Esophagus squamous epithelium (tissue), 5 donors: Measurements from ENCODE around the gene XCL2. TPM values are rescaled to one million over a fixed set of nuclear protein-coding genes. Genes with fewer than 3 reads are reported as not detected.
"Not testable (repeated sequence)": the region's sequence is repeated elsewhere in the genome, so short reads cannot be mapped to it uniquely, and the experiment has no call there.

ENCODE experiments used
- DNase-seq: peaks from one replicate; lab custom pipeline; 2025; lab: John Stamatoyannopoulos, UW
- H3K27ac ChIP-seq, 4 donors: fragments of 200-600 bp; sonication (generic); one replicate each; pipeline ENCODE4 v1.5.1; 2016 to 2019; ENCODE audit warnings: mild to moderate bottlenecking in 1 of 4
- H3K27me3 ChIP-seq, 4 donors: fragments of 200-600 bp; sonication (generic); 1 replicate in 3 of 4; 2 replicates in 1 of 4; pipeline versions ENCODE4 v1.5.1 to v1.6.0; 2017 to 2021; ENCODE audit warnings: antibody characterized with exemption in 1 of 4
- H3K36me3 ChIP-seq, 3 donors: fragments of 200-600 bp; sonication (generic); one replicate each; pipeline ENCODE4 v1.5.1; 2016 to 2019
- H3K4me1 ChIP-seq, 3 donors: fragments of 200-600 bp; sonication (generic); one replicate each; pipeline ENCODE4 v1.5.1; 2017 to 2019
- H3K4me3 ChIP-seq, 4 donors: fragments of 200-600 bp; sonication (generic); 1 replicate in 3 of 4; 2 replicates in 1 of 4; pipeline ENCODE4 v1.5.1; 2016 to 2019; ENCODE audit warnings: mild to moderate bottlenecking in 2 of 4, moderate library complexity in 1 of 4
- H3K9me3 ChIP-seq, 3 donors: fragments of 200-600 bp; sonication (generic); one replicate each; pipeline ENCODE4 v1.5.1; 2016 to 2019
- CTCF ChIP-seq, 6 experiments: fragments of 450-650 bp in 4 of 6; fragments of 200-600 bp in 2 of 6; sonication (generic) in 2 of 6; IDR thresholded peaks; one replicate each; pipeline ENCODE4 v1.5.1; 2016 to 2019; ENCODE audit warnings: antibody characterized with exemption in 6 of 6, mild to moderate bottlenecking in 4 of 6, moderate library complexity in 4 of 6
- POLR2A ChIP-seq, 4 donors: fragments of 450-650 bp; IDR thresholded peaks; one replicate each; pipeline ENCODE4 v1.6.1; 2017; ENCODE audit warnings: antibody characterized with exemption in 4 of 4, mild to moderate bottlenecking in 4 of 4, moderate library complexity in 3 of 4
- WGBS, 2 donors: methylation state at CpG; one replicate each; pipeline ENCODE4 v1.1.5; 2018; 5-methylcytosine and 5-hydroxymethylcytosine counted together
- intact Hi-C: fragments of 100-400 bp; cut with DNase I; formaldehyde crosslinking; loops from one replicate; pipeline ENCODE4 v1.15.0; 2022
- total RNA-seq, 4 donors: library from RNA; depleted of rRNA; stranded (reverse); fragments of >200 nt; gene quantifications; one replicate each; pipeline ENCODE4 v1.1.0, GENCODE V29; 2016
- donor health status: DM: yes; HTN: yes; CAD: no.

Gene XCL2
- total RNA-seq, 4 donors from 2014 or later: 1.7 to 3.2 TPM; not detected in 2

GRCh38 chr1:168574234-168574633 is 30.4 kb upstream of the XCL2 start:
- H3K4me1 ChIP-seq, H3K9me3 ChIP-seq, intact Hi-C loops, H3K36me3 ChIP-seq, DNase-seq, H3K27me3 ChIP-seq, H3K27ac ChIP-seq, H3K4me3 ChIP-seq: not testable (repeated sequence)
- TF ChIP-seq CTCF (IDR thresholded peaks at IDR 0.05): peak in 5 of 6 experiments; percentile 23 to 61 (median 38)
- whole genome bisulfite sequencing, 2 donors: 0 to 1% methylated on average over 3 to 4 of the region's 4 CpGs

GRCh38 chr1:168572633-168573032 is 28.8 kb upstream of the XCL2 start:
- WGBS, 2 donors: 79 to 80% methylated on average over 3 of the region's 3 CpGs
- no peak for DNase-seq
- intact Hi-C loops: no loop called here
- no peak for TF ChIP-seq POLR2A (IDR thresholded peaks at IDR 0.05)
- TF ChIP-seq CTCF (IDR thresholded peaks at IDR 0.05): no peak
- H3K4me3 ChIP-seq: no peak overlapping the region
- no peak overlapping the region for H3K27ac ChIP-seq
- H3K9me3 ChIP-seq: no peaks in the 10 kb centered on the region
- no peaks in the 10 kb centered on the region for H3K36me3 ChIP-seq
- H3K4me1 ChIP-seq: no peaks in the 10 kb centered on the region
- H3K27me3 ChIP-seq: peaks cover 0 to 7% (median 0%) of the 10 kb centered on the region in 4 donors

- Histone ChIP-seq H3K27ac (no peak overlapping the region), H3K27me3 (peaks cover 0 to 7% (median 0%) of the 10 kb centered on the region in 4 donors), H3K9me3 (no peaks in the 10 kb centered on the region), H3K4me3 (no peak overlapping the region), H3K4me1 (no peaks in the 10 kb centered on the region), H3K36me3 (no peaks in the 10 kb centered on the region)
- 69 to 87% methylated on average over 3 of the region's 3 CpGs for WGBS, 2 donors
- TF ChIP-seq CTCF (IDR thresholded peaks at IDR 0.05) (no peak), POLR2A (IDR thresholded peaks at IDR 0.05) (no peak)
- no peak for DNase-seq
- intact Hi-C loops: no loop called here
Observed at GRCh38 chr1:168570652-168571051, 26.9 kb upstream of the XCL2 start.

GRCh38 chr1:168568346-168568745 is 24.5 kb upstream of the XCL2 start:
- intact Hi-C loops: no loop called here
- H3K36me3 ChIP-seq: no peaks in the 10 kb centered on the region
- no peaks in the 10 kb centered on the region for H3K9me3 ChIP-seq
- H3K4me3 ChIP-seq: no peak overlapping the region
- H3K4me1 ChIP-seq: no peaks in the 10 kb centered on the region
- H3K27me3 ChIP-seq: peaks cover 0 to 11% (median 0%) of the 10 kb centered on the region in 4 donors
- DNase-seq: no peak
- TF ChIP-seq POLR2A (IDR thresholded peaks at IDR 0.05): no peak
- TF ChIP-seq CTCF (IDR thresholded peaks at IDR 0.05): no peak
- H3K27ac ChIP-seq: no peak overlapping the region
- 61 to 77% methylated on average over 1 of the region's 1 CpG for WGBS, 2 donors

- intact Hi-C loops: no loop called here
- no peaks in the 10 kb centered on the region for H3K9me3 ChIP-seq
- WGBS, 2 donors: 91 to 92% methylated on average over 3 of the region's 3 CpGs
Observed at GRCh38 chr1:168567568-168567967, 23.8 kb upstream of the XCL2 start.

More at GRCh38 chr1:168567568-168567967, 23.8 kb upstream of the XCL2 start:
- no peak for DNase-seq
- H3K36me3 ChIP-seq: no peaks in the 10 kb centered on the region
- TF ChIP-seq POLR2A (IDR thresholded peaks at IDR 0.05) (no peak), CTCF (IDR thresholded peaks at IDR 0.05) (no peak)
- no peaks in the 10 kb centered on the region for H3K4me1 ChIP-seq
- no peak overlapping the region for H3K27ac ChIP-seq
- H3K27me3 ChIP-seq: peaks cover 0 to 11% (median 0%) of the 10 kb centered on the region in 4 donors
- H3K4me3 ChIP-seq: no peak overlapping the region
